NCI-H524 (cell line): ENCODE results near the gene TUNAR.
A peak's percentile ranks its signal among the peaks of the same experiment; 100 is the strongest.

Experiments used
- DNase-seq, 2 experiments: peaks; one replicate each; lab custom pipeline; 2025; lab: John Stamatoyannopoulos, UW

Gene TUNAR

DNA sequence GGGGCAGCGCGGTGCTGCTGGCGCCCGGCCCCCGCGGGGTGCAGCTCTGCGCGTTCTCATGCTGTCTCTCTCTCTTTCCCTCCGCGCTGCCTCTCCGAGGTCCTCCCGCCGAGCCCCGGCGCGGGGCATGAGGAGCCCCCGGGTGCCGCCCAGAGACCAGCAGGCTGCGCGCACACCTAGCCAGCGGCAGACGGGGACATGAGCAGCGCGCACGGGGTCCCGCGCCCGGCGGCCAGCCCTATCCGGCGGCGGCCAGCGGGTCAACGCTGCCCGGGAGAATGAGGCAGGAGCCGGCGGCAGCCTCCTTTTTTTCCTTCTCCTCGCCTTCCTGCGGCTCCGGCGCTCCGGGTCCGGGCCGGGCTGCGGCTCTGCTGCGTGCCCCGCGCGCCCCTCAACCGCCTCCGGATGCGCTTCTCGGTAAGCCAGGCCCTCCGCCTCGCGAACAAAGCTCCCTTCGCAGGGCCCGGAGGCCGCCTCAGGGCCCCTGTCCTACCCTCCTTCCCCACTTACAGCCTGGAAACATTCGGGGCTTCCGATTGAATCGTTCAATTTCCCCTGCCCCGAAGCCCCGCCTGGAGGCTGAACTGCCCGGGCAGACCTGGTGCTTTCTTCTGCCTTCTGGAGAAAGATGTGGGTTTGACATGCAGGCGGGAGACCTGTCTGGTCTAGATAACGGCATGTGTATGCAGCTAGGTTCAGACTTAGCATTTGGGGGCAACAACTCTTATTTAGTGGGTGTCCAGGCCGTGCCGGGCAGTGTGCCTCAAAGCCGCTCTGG, at the start of gene TUNAR:
Gene TUNAR, plus strand, starts transcription at position 72 of the 778 bp plus-strand sequence.
- DNase-seq, result peak in 1 of 2 experiments; percentile 66

DNA sequence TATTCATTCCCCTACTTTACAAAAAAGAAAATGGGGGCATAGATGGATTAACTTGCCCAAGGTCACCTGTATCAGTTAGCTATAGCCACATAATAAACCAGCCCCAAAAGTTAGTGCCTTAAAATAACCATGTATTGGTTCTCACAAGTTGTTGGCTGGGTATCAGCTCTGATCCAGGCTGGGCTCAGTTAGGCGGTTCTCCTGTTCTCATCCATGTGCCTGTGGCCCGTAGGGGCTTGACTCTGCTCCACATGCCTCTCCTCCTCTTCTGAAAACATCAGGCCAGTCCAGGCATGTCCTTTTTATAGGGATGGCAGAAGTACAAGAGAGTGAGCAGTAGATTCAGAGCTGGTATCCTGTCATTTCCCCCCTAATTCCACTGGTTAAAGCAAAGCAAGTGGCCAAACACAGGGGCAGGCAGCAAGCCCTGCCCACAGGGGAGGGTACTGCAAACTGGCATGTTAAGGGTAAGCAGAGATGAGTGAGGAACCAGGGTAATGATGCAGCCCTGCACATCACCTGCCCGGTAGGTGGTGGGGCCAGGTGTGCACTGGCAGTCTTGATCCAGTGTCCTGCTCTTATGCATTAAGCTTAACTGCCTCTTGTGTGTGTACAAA, 47.9 kb upstream of the TUNAR start:
- no peak for DNase-seq

GRCh38 chr14:95829321-95829720, 47.3 kb upstream of the TUNAR start:
- no peak for DNase-seq

DNA sequence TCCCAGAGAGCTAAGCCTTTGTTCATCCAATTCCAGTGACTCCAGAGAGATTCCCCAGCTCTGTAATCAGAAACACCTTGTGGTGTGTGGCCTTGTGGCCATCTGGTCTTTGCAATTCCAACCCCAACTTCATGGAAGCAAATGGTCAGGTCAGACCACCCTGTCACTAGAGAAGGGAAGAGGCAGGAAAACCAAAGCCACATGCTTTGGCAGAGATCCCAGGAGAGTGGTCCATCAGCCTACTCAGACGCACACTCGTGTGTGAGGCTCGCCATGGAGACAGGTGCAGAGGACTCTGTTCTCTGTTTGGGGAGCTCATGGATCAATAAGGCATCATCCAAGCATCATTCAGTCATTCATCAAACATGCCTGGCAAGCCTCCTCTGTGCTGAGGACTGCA, 46.2 kb upstream of the TUNAR start:
- DNase-seq, result no peak

DNA sequence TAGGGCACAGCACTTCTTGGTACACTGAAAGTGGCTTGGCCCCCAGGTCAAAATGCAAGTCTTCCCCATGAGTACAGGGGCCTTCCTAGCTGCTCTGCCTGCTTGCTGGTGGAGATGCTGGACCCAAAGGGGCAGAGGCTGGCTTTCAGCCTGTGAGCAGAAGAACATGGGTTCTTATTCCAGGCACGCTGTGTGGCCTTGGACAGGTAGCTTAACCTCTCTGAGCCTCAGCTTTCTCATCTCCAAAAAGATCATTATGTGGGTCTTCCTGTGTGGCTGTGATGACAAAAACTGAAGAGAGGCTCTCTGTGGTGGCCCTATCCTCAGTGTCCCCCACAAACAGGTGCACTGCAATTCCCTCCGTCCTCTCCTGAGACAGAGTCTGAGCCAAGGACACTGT, 45.6 kb upstream of the TUNAR start:
- DNase-seq, result no peak

GRCh38 chr14:95831468-95831867, 45.2 kb upstream of the TUNAR start:
- no peak for DNase-seq

- no peak for DNase-seq
Observed at GRCh38 chr14:95832012-95832411, 44.6 kb upstream of the TUNAR start.

DNA sequence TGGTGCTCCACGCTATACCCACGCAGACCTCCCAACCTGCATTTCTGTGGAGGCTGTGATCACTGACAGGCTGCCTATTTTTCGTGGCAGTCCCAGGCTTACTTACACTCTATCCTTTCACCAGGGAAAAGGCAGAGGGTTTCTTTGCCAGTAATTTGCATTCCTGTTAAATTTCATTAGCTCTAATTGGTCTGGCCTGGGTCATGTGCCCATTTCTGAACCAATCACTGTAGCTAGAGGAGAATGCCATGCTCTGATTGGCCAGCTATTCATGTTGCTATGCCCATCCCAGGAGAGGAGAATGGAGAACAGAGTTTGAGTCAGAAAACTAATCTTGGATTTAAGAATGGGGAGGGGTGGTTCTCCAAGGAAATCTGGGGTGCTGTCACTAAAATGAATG, 43.2 kb upstream of the TUNAR start:
- peak; percentile 13 to 47 for DNase-seq

- DNase-seq, result no peak
Observed at GRCh38 chr14:95834496-95834895, 42.1 kb upstream of the TUNAR start.

- no peak for DNase-seq
Observed at GRCh38 chr14:95835121-95835730, 41.4 kb upstream of the TUNAR start.

DNA sequence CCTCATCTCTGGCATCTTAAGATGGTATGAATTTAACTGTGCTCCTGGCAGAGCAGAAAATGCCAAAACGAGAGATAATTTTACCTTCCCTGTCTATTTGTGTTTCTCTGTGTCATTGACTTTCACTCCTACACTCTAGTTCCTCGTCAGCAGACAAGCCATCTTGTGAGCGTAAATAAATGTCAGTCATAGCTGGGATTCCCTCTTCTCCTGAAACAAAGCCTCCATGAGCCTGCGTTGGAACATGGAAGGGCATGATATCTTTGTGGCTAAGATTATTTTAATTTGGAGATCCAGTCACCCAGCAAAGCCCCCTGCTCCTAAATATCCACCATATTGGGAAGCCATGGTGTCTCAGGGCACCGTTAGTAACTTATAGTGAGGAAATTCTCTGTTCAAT, 37.8 kb upstream of the TUNAR start:
- no peak for DNase-seq

DNA sequence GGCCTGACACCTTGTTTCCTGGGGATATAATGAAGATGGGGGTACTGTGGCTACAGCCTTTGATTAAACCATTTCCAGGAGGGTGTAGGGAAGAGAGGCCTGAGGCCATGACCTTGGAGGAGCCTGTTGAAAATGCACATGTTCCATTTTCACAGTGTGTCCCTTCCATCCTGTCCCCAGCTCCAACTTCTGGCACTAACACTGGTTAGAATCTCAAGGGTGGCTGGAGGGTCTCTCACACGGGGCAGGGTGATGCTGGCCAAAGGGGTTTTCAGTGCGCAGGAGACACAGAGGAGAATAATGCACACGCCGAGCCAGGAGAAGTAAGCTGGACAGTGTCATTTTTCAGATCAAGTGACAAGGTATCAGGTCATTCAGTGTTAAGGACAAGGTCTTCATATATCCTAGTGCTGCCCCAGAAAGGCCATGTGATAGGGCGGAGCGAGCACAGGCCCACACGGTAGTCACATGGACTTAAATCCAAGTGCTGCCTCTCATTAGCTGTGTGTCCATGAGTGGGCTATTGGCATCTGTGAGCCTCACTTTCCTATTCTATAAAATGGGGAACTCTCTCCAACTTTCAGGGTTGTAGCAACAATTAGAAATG, 36.4 kb upstream of the TUNAR start:
- no peak for DNase-seq

DNA sequence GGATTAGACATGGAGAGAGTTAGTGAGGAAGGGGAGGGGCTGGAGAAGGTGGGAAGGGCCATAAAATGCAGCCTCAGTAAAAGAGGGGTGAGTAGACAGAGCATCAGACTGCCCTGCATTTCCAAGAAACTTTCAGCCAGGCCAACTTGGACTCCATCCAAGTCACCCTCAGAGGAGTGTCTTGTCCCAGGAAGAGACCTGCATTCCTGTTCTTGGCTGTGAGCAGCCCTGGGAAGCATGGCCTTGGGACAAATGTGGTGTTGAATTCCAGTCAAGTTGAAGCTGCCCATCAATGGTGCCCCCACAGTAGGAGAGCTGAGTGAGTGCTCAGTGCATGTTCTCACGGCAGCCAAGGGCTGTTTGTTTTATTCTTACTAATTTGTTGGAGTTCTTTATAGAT, 35.0 kb upstream of the TUNAR start:
- DNase-seq, result peak in 1 of 2 experiments; percentile 90

DNA sequence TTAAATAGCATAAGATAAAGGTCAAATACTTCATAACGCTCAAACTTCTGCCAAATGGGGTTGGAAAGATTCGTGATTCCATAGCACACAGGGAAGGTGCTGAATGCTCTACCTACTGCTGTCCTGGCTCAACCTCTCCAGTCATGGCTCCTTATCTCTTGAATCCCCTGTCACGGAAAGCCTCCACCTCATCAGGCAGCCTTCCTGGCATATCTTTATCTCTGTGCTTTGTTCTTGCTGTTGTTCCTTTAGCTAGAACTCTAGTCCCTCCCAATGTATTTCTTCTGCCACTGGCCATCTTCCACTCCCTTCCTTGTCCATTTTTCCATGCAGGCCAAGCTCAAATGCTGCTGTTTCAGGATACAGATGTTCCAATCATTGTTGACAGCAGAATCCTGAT, 26.9 kb upstream of the TUNAR start:
- no peak for DNase-seq

GRCh38 chr14:95850429-95850828, 26.2 kb upstream of the TUNAR start:
- DNase-seq, result peak in 1 of 2 experiments; percentile 58

GRCh38 chr14:95855606-95856005, 21.0 kb upstream of the TUNAR start:
- no peak for DNase-seq

DNA sequence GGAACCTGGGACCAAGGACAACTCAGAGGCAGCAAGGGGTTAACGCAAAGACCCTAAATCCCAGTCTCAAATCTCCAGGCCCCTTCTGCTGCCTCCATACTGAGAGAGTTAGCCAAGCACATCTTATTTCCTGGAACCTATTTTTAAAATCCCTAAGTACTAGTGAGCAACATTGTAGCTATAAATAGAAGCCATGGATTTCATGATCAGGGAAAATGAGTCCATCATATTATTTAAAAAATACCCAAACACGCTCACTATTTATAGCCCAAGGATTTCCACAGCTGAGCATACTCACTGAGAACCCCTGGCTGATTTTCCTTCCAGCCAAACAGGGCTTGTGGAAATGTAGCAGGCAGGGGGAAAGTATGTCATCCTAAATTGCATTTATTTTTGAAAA, 19.4 kb upstream of the TUNAR start:
- no peak for DNase-seq

DNA sequence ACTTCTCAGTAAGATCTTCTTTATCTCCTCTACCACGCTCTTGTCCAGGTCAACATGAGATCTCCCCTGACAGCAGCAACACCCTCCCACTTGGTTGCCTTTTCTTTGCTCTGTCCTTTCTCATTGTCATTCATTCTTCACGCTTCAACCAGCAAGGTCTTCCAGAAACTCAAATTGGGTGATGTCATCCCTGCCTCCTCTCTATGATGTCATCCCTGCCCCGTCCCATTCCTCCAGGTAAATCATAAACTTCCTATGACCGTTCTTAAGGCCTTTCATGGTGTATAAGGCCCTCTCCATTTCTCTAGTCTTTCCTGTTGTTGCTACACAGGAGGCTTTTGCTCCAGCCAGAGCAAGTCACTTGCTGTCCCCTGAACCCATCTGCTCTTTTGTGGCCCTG, 17.7 kb upstream of the TUNAR start:
- no peak for DNase-seq

DNA sequence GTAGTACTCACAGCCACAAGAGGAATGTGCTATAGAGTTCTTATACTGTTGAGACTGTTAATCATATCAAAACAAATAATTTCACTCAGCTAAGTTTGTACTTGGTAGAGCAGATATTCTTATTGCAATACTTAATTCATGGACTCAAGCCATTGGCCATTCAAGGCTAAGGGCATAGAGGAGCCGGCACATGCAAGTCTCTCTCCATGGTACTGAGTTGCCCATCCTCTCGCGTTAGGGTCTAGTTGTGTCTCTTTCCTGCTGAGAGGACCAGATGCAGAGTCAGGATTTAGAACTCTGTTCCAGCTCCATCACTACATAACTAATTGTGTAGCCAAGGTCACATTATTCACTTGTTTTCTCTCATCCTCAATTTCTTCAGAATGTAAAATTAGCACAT, 14.4 kb upstream of the TUNAR start:
- no peak for DNase-seq

DNA sequence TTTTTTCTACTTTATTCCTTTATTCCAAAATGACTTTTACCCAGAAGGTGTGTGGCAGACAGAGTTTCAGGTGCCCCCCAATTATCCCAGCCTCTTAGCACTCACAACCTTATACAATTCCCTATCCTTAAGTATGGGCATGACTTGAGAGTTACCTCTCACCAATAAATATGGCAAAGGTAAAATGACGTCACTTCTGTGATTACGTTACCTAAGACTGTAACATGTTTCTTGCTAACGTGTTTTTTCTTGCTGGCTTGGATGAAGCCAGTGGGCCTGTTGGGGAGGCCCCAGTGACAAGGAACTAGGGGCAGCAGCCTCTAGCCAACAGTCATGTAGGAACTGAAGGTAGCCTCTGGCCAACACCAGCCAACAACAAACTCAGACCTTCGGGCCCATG, 13.3 kb upstream of the TUNAR start:
- no peak for DNase-seq

DNA sequence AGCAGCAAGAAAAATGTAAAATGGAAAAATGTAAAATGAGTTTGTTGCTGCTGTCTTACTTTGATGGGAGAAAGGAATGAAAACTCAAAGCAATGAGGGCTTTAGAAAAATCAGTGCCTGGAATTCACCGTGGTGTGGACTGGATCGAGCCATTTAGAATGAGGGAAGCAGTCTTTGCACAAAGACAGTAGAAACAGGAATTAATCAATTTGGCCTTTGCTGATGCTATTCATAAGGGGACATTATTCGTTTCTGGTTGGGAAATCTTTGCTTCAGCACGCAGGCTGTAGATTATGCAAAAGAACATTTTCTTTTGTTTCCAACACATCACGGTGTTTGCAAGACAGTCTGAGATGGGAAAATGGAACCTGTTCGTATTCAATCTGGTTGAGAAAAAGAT, 6.9 kb upstream of the TUNAR start:
- no peak for DNase-seq

GRCh38 chr14:95870772-95871171, 5.9 kb upstream of the TUNAR start:
- no peak for DNase-seq

DNA sequence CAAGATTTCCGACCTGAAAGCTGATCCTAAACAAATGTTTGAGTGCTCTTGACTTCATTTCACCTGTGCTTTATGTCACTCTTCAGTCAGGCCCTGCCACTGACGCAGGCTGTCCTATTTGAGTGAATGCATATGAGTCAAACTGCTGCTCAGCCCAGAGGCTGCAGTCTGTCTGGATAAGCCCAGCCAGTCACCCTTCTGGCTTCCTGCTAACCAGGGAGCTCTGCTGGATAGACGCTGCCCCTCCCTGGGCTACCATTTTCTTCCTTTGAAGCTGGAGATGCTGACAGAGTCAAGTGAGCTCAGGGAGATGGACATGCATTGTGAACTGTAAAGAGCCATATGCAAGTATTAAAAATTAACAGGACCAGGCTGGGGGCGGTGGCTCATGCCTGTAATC, 5.1 kb upstream of the TUNAR start:
- DNase-seq, result peak in 1 of 2 experiments; percentile 52
